OCI-LY1 (cell line): ENCODE results near the gene FBXO41.

Source experiments
- H2AFZ ChIP-seq: fragments of 200-600 bp; sonication (generic), shearing (Covaris generic); 2 replicates; pipeline ENCODE4 v1.6.0; 2014; ENCODE audit warnings: antibody characterized with exemption, mild to moderate bottlenecking, low read length
- H3F3A ChIP-seq: fragments of 200-600 bp; sonication (generic), shearing (Covaris generic); 2 replicates; pipeline ENCODE4 v1.6.0; 2014; ENCODE audit warnings: mild to moderate bottlenecking, antibody characterized with exemption, low read length, moderate library complexity; ENCODE audit not compliant: insufficient read depth
- H3K27ac ChIP-seq: fragments of 200-600 bp; sonication (generic); 2 replicates; pipeline ENCODE4 v1.5.1; 2014; ENCODE audit warnings: low read length, mixed run types, mild to moderate bottlenecking, low read depth; ENCODE audit not compliant: poor library complexity, severe bottlenecking
- H3K27me3 ChIP-seq: fragments of 200-600 bp; sonication (generic); 2 replicates; pipeline ENCODE4 v1.6.0; 2014; ENCODE audit warnings: antibody characterized with exemption, mild to moderate bottlenecking, low read length, moderate library complexity; ENCODE audit not compliant: insufficient read depth
- H3K36me3 ChIP-seq: fragments of 200-600 bp; sonication (generic); 2 replicates; pipeline ENCODE4 v1.6.1; 2014; ENCODE audit warnings: mild to moderate bottlenecking, antibody characterized with exemption, low read length, moderate library complexity, mixed read lengths; ENCODE audit not compliant: insufficient read depth
- H3K4me1 ChIP-seq: fragments of 200-600 bp; sonication (generic); 2 replicates; pipeline ENCODE4 v1.5.1; 2014; ENCODE audit warnings: mild to moderate bottlenecking, low read length, moderate library complexity; ENCODE audit not compliant: insufficient read depth, severe bottlenecking
- H3K4me2 ChIP-seq: fragments of 200-600 bp; sonication (generic), shearing (Covaris generic); 2 replicates; pipeline ENCODE4 v1.6.1; 2014; ENCODE audit warnings: low read length
- H3K4me3 ChIP-seq: fragments of 200-600 bp; sonication (generic); 2 replicates; pipeline ENCODE4 v1.5.1; 2014; ENCODE audit warnings: low read length, low read depth, mild to moderate bottlenecking, mixed read lengths; ENCODE audit not compliant: poor library complexity, severe bottlenecking
- H3K79me2 ChIP-seq: fragments of 200-600 bp; shearing (Covaris generic); 2 replicates; pipeline ENCODE4 v1.6.1; 2016; ENCODE audit warnings: mixed run types, low read length, mixed read lengths; ENCODE audit not compliant: insufficient read depth
- H3K9ac ChIP-seq: fragments of 200-600 bp; sonication (generic), shearing (Covaris generic); 2 replicates; pipeline ENCODE4 v1.6.1; 2014; ENCODE audit warnings: mild to moderate bottlenecking, low read length, mixed read lengths
- H3K9me2 ChIP-seq: fragments of 200-600 bp; sonication (generic), shearing (Covaris generic); 2 replicates; pipeline ENCODE4 v1.6.1; 2014; ENCODE audit warnings: low read depth, mild to moderate bottlenecking, low read length, mixed read lengths
- H3K9me3 ChIP-seq: fragments of 200-600 bp; shearing (Covaris generic); 2 replicates; pipeline ENCODE4 v1.6.1; 2014; ENCODE audit warnings: low read length, mixed read lengths
- H4K20me1 ChIP-seq: fragments of 200-600 bp; sonication (generic), shearing (Covaris generic); 2 replicates; pipeline ENCODE4 v1.6.0; 2016; ENCODE audit warnings: mild to moderate bottlenecking, low read length; ENCODE audit not compliant: insufficient read depth
- EZH2 ChIP-seq: fragments of 200-600 bp; sonication (generic), shearing (Covaris generic); IDR thresholded peaks from 2 replicates; pipeline ENCODE4 v1.8.0; 2017; ENCODE audit warnings: borderline replicate concordance, mixed run types, mild to moderate bottlenecking, antibody characterized with exemption, low read length, moderate library complexity, mixed read lengths
- TF ChIP-seq, protein P1 (sequence below): fragments of 200-600 bp; sonication (generic), shearing (Covaris generic); IDR thresholded peaks from 2 replicates; pipeline ENCODE4 v1.5.1; 2017; ENCODE audit warnings: mild to moderate bottlenecking, antibody characterized with exemption, low read length, moderate library complexity, mixed read lengths

FBXO41 gene

GRCh38 chr2:73210696-73211095 is 73.6 kb downstream of the FBXO41 start:
- H3K27ac ChIP-seq = no peak overlapping the region
- H3K4me2 ChIP-seq = no peak overlapping the region
- no peaks in the 10 kb centered on the region for H3K36me3 ChIP-seq
- peaks cover 8% of the 10 kb centered on the region for H3K79me2 ChIP-seq
- no peak overlapping the region for H3K4me3 ChIP-seq
- no peak overlapping the region for H2AFZ ChIP-seq
- 0 out of 2 replicates have a peak, but pooled peaks cover 2% of the 10 kb centered on the region for H3K27me3 ChIP-seq
- no peak overlapping the region for H3K9ac ChIP-seq
- peaks cover 26% of the 10 kb centered on the region for H3K4me1 ChIP-seq
- no peaks in the 10 kb centered on the region for H3F3A ChIP-seq
- no peaks in the 10 kb centered on the region for H3K9me2 ChIP-seq
- H4K20me1 ChIP-seq = no peaks in the 10 kb centered on the region
- H3K9me3 ChIP-seq = no peaks in the 10 kb centered on the region
- TF ChIP-seq, protein P1, sequence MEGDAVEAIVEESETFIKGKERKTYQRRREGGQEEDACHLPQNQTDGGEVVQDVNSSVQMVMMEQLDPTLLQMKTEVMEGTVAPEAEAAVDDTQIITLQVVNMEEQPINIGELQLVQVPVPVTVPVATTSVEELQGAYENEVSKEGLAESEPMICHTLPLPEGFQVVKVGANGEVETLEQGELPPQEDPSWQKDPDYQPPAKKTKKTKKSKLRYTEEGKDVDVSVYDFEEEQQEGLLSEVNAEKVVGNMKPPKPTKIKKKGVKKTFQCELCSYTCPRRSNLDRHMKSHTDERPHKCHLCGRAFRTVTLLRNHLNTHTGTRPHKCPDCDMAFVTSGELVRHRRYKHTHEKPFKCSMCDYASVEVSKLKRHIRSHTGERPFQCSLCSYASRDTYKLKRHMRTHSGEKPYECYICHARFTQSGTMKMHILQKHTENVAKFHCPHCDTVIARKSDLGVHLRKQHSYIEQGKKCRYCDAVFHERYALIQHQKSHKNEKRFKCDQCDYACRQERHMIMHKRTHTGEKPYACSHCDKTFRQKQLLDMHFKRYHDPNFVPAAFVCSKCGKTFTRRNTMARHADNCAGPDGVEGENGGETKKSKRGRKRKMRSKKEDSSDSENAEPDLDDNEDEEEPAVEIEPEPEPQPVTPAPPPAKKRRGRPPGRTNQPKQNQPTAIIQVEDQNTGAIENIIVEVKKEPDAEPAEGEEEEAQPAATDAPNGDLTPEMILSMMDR = no peak
- TF ChIP-seq EZH2 = no peak

GRCh38 chr2:73210019-73210418 is 74.3 kb downstream of the FBXO41 start:
- peaks cover 19% of the 10 kb centered on the region for H3K4me1 ChIP-seq
- H3K4me3 ChIP-seq = no peak overlapping the region
- no peaks in the 10 kb centered on the region for H4K20me1 ChIP-seq
- no peaks in the 10 kb centered on the region for H3F3A ChIP-seq
- TF ChIP-seq EZH2 = no peak
- TF ChIP-seq, protein P1 = no peak
- no peak overlapping the region for H2AFZ ChIP-seq
- H3K36me3 ChIP-seq = no peaks in the 10 kb centered on the region
- 0 out of 2 replicates have a peak, but pooled peaks cover 2% of the 10 kb centered on the region for H3K27me3 ChIP-seq
- peaks cover 6% of the 10 kb centered on the region for H3K79me2 ChIP-seq
- H3K9ac ChIP-seq = no peak overlapping the region
- no peak overlapping the region for H3K27ac ChIP-seq
- no peaks in the 10 kb centered on the region for H3K9me3 ChIP-seq
- no peak overlapping the region for H3K4me2 ChIP-seq
- H3K9me2 ChIP-seq = no peaks in the 10 kb centered on the region

DNA sequence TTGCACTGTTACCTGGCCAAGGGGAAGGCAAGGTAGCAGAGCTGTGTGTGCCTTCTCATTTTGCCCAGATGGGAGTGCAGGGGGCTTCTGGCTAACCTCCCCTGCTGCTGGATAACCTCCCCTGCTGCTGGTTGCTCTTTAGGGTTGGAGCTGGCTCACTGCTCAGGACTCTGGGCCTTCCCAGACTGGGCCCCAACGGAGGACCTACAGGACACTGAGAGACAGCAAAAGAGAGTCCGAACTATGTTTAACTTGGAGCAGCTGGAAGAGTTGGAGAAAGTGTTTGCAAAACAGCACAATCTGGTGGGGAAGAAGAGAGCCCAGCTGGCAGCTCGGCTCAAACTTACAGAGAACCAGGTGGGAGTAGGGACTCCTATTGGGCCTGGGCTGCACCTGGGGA is 76.0 kb downstream of the FBXO41 start:
- Histone ChIP-seq H3K4me3 (no peak overlapping the region), H3K79me2 (no peaks in the 10 kb centered on the region), H3K27ac (no peak overlapping the region), H3K9me2 (no peaks in the 10 kb centered on the region), H3K9me3 (no peaks in the 10 kb centered on the region), H2AFZ (no peak overlapping the region), H3K4me1 (peaks cover 7% of the 10 kb centered on the region), H4K20me1 (no peaks in the 10 kb centered on the region), H3K36me3 (no peaks in the 10 kb centered on the region), H3K4me2 (no peak overlapping the region), H3K9ac (no peak overlapping the region), H3K27me3 (0 out of 2 replicates have a peak, but pooled peaks cover 2% of the 10 kb centered on the region), H3F3A (no peaks in the 10 kb centered on the region)
- TF ChIP-seq EZH2 = no peak
- TF ChIP-seq, protein P1 = no peak
